ENCODE results near the gene SP6. TPM values are rescaled to one million over a fixed set of nuclear protein-coding genes. Genes with fewer than 3 reads are reported as not detected.

SP6 gene
- total RNA-seq, 1 experiment from 2014 or later: 10.8 TPM

DNA sequence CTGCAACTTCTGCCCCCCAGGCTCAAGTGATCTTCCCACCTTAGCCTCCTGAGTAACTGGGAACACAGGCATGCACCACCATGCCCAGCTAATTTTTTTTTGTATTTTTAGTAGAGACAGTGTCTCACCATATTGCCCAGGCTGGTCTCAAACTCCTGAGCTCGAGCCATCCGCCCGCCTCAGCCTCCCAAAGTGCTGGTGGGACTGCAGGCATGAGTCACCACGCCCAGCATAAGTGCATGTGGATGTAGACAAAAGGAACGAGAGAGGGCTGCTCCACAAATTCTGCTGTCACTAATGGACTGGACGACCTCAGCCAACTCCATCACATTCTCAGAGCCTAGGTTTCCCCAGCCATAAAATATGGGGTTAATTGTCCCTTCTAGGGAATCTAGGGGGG is 37.3 kb upstream of the SP6 start:
- Histone ChIP-seq H3K4me2 (ENCODE audit: low read length) (no peak overlapping the region), H3K4me1 (ENCODE audit: control insufficient read depth in 1 of 2, insufficient read depth in 2 of 2, low read length in 2 of 2) (peaks cover 0 to 20% of the 10 kb centered on the region in 2 experiments; a peak in 2 of 4 replicates), H2AFZ (ENCODE audit: low read depth, low read length, poor library complexity, severe bottlenecking) (no peak overlapping the region), H3K79me2 (ENCODE audit: insufficient read depth, low read length) (no peaks in the 10 kb centered on the region), H3K36me3 (ENCODE audit: control insufficient read depth in 1 of 2, insufficient read depth in 2 of 2, low read length in 2 of 2) (no peaks in the 10 kb centered on the region), H4K20me1 (ENCODE audit: insufficient read depth) (no peaks in the 10 kb centered on the region), H3K4me3 (replicated peaks in 1 of 2; ENCODE audit: low read depth in 1 of 2, low read length in 2 of 2) (no peak overlapping the region), H3K9me3 (ENCODE audit: control insufficient read depth in 1 of 2, insufficient read depth in 1 of 2, low read depth in 1 of 2, low read length in 2 of 2) (no peaks in the 10 kb centered on the region), H3K9ac (ENCODE audit: low read length) (no peak overlapping the region), H3K27ac (ENCODE audit: low read depth, low read length) (no peak overlapping the region), H3K27me3 (ENCODE audit: insufficient read depth, low read length) (no peaks in the 10 kb centered on the region), H3K9me2 (ENCODE audit: insufficient read depth) (no peaks in the 10 kb centered on the region)
- BruUV-seq (replicated peaks): no TSS peak
- TF ChIP-seq, protein P1, sequence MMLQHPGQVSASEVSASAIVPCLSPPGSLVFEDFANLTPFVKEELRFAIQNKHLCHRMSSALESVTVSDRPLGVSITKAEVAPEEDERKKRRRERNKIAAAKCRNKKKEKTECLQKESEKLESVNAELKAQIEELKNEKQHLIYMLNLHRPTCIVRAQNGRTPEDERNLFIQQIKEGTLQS (IDR thresholded peaks at IDR 0.05): no peak
- TF ChIP-seq YY1 (IDR thresholded peaks at IDR 0.05; ENCODE audit: extremely low read depth, insufficient replicate concordance, low read depth, low read length) (no peak), FOSL1 (IDR thresholded peaks at IDR 0.05; ENCODE audit: low read depth) (no peak), JUND (IDR thresholded peaks at IDR 0.05) (no peak), RAD21 (IDR thresholded peaks at IDR 0.05; ENCODE audit: low read depth) (no peak), EZH2 (IDR thresholded peaks at IDR 0.05) (no peak), ELF1 (IDR thresholded peaks at IDR 0.05; ENCODE audit: borderline replicate concordance, low read depth) (no peak), CEBPB (IDR thresholded peaks at IDR 0.05; ENCODE audit: low read depth) (no peak)
- TF ChIP-seq, protein P2, sequence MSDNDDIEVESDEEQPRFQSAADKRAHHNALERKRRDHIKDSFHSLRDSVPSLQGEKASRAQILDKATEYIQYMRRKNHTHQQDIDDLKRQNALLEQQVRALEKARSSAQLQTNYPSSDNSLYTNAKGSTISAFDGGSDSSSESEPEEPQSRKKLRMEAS (IDR thresholded peaks at IDR 0.05): no peak
- TF ChIP-seq, protein P3, sequence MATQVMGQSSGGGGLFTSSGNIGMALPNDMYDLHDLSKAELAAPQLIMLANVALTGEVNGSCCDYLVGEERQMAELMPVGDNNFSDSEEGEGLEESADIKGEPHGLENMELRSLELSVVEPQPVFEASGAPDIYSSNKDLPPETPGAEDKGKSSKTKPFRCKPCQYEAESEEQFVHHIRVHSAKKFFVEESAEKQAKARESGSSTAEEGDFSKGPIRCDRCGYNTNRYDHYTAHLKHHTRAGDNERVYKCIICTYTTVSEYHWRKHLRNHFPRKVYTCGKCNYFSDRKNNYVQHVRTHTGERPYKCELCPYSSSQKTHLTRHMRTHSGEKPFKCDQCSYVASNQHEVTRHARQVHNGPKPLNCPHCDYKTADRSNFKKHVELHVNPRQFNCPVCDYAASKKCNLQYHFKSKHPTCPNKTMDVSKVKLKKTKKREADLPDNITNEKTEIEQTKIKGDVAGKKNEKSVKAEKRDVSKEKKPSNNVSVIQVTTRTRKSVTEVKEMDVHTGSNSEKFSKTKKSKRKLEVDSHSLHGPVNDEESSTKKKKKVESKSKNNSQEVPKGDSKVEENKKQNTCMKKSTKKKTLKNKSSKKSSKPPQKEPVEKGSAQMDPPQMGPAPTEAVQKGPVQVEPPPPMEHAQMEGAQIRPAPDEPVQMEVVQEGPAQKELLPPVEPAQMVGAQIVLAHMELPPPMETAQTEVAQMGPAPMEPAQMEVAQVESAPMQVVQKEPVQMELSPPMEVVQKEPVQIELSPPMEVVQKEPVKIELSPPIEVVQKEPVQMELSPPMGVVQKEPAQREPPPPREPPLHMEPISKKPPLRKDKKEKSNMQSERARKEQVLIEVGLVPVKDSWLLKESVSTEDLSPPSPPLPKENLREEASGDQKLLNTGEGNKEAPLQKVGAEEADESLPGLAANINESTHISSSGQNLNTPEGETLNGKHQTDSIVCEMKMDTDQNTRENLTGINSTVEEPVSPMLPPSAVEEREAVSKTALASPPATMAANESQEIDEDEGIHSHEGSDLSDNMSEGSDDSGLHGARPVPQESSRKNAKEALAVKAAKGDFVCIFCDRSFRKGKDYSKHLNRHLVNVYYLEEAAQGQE (IDR thresholded peaks at IDR 0.05; ENCODE audit: low read depth): no peak
- no peak for DNase-seq (ENCODE audit: low read depth, low spot score)
- ChIA-PET RAD21 (ENCODE audit: low non-redundant PET in 1 of 2, low total read pairs in 2 of 2, uncharacterized antibody in 2 of 2, unreplicated experiment in 2 of 2) (interaction anchor here in 1 of 2 experiments (0.8 kb wide), 1 partner anchor 47 kb away, joined by 3 read pairs; the partner anchor contains the start of gene SCRN2), POLR2A (no interaction called here), CTCF (interaction anchor here (8.7 kb wide), 1 partner anchor 42 kb away, joined by 393 read pairs; the partner anchor contains the start of genes SCRN2 and SP6)
- ATAC-seq: no peak
- intact Hi-C loops (cut with micrococcal nuclease): no loop called here

Measured in HCT116 (cell line).